Loucy (cell line): Measurements from ENCODE around the gene ACOD1.

ENCODE experiments used
- EZH2phosphoT487 ChIP-seq: fragments of 200-600 bp; IDR thresholded peaks from 2 replicates; pipeline ENCODE4 v1.6.1; 2018; ENCODE audit warnings: antibody characterized with exemption, mild to moderate bottlenecking, moderate library complexity, borderline replicate concordance
- TF ChIP-seq, protein P1 (sequence below): fragments of 200-600 bp; sonication (generic); conservative IDR thresholded peaks from 2 replicates; pipeline ENCODE4 v1.5.1; 2014; ENCODE audit warnings: mild to moderate bottlenecking, antibody characterized with exemption, low read length

DNA sequence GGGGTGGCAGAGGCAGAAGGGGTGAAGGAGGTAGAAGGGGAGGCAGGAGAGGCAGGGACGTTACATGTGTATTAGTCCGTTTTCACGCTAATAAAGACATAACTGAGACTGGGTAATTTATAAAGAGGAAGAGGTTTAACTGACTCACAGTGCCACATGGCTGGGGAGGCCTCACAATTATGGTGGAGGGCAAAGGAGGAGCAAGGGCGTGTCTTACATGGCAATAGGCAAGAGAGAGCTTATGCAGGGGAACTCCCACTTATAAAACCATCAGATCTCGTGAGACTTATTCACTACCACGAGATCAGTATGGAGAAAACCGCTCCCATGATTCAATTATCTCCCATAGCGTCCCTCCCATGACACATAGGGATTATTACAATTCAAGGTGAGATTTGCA lies 19.0 kb upstream of the ACOD1 start:
- TF ChIP-seq, protein P1, sequence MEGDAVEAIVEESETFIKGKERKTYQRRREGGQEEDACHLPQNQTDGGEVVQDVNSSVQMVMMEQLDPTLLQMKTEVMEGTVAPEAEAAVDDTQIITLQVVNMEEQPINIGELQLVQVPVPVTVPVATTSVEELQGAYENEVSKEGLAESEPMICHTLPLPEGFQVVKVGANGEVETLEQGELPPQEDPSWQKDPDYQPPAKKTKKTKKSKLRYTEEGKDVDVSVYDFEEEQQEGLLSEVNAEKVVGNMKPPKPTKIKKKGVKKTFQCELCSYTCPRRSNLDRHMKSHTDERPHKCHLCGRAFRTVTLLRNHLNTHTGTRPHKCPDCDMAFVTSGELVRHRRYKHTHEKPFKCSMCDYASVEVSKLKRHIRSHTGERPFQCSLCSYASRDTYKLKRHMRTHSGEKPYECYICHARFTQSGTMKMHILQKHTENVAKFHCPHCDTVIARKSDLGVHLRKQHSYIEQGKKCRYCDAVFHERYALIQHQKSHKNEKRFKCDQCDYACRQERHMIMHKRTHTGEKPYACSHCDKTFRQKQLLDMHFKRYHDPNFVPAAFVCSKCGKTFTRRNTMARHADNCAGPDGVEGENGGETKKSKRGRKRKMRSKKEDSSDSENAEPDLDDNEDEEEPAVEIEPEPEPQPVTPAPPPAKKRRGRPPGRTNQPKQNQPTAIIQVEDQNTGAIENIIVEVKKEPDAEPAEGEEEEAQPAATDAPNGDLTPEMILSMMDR: no peak
- no peak for TF ChIP-seq EZH2phosphoT487
